Heart left ventricle (tissue), 16 donors: ENCODE data around the gene CCDC86. TPM values are rescaled to one million over a fixed set of nuclear protein-coding genes. Genes with fewer than 3 reads are reported as not detected.

Source experiments
- ATAC-seq, 4 donors: fragments of 200-7000 bp; cut with Tn5 transposase; one replicate each; pipeline ENCODE4 v1.9.1; 2020 to 2022; ENCODE audit warnings: moderate library complexity in 4 of 4, mild to moderate bottlenecking in 3 of 4, moderate number of reproducible peaks in 1 of 4
- DNase-seq, 5 donors: peaks; one replicate each; pipeline ENCODE4 v3.0.0-alpha.2; 2020
- H3K27ac ChIP-seq, 12 donors: fragments of 200-600 bp; sonication (generic) in 4 of 12; one replicate each; pipeline versions ENCODE4 v1.5.0 to v1.8.0; 2016 to 2022; ENCODE audit warnings: mild to moderate bottlenecking in 2 of 12
- H3K27me3 ChIP-seq, 9 donors: fragments of 200-600 bp; sonication (generic) in 2 of 9; one replicate each; pipeline versions ENCODE4 v1.5.1 to v1.8.0; 2016 to 2022; ENCODE audit warnings: mild to moderate bottlenecking in 3 of 9
- H3K36me3 ChIP-seq, 9 donors: fragments of 200-600 bp; sonication (generic) in 2 of 9; one replicate each; pipeline versions ENCODE4 v1.5.0 to v1.8.0; 2018 to 2022; ENCODE audit warnings: mild to moderate bottlenecking in 2 of 9
- H3K4me1 ChIP-seq, 12 donors: fragments of 200-600 bp; sonication (generic) in 4 of 12; one replicate each; pipeline versions ENCODE4 v1.5.0 to v1.8.0; 2016 to 2022; ENCODE audit warnings: mild to moderate bottlenecking in 3 of 12
- H3K4me3 ChIP-seq, 12 donors: fragments of 200-600 bp; sonication (generic) in 4 of 12; one replicate each; pipeline versions ENCODE4 v1.5.0 to v1.8.0; 2017 to 2022; ENCODE audit warnings: mild to moderate bottlenecking in 9 of 12, moderate library complexity in 4 of 12
- H3K9me3 ChIP-seq, 12 donors: fragments of 200-600 bp; sonication (generic) in 4 of 12; one replicate each; pipeline versions ENCODE4 v1.5.0 to v1.8.0; 2016 to 2022; ENCODE audit warnings: mild to moderate bottlenecking in 1 of 12
- CTCF ChIP-seq, 12 donors: fragments of 200-600 bp; sonication (generic) in 4 of 12; IDR thresholded peaks; one replicate each; pipeline versions ENCODE4 v1.5.0 to v1.8.0; 2018 to 2022; ENCODE audit warnings: antibody characterized with exemption in 12 of 12, mild to moderate bottlenecking in 5 of 12
- POLR2A ChIP-seq, 2 donors: fragments of 450-650 bp; IDR thresholded peaks; one replicate each; pipeline ENCODE4 v1.6.1; 2017; ENCODE audit warnings: antibody characterized with exemption in 2 of 2, mild to moderate bottlenecking in 2 of 2, moderate library complexity in 2 of 2
- WGBS, 4 donors: extraction: QIAGEN DNeasy Blood & Tissue Kit in 2 of 4; methylation state at CpG; one replicate each; pipeline versions ENCODE4 v1.1.5 to v1.1.7; 2013 to 2018; 5-methylcytosine and 5-hydroxymethylcytosine counted together
- intact Hi-C, 10 donors: fragments of 100-400 bp; cut with DNase I; formaldehyde crosslinking; loops; one replicate each; pipeline versions ENCODE4 v1.11.1 to v1.14.2; 2022
- polyA plus RNA-seq, 2 donors: library from polyadenylated mRNA; stranded (reverse); fragments of 200-250 nt; gene quantifications; one replicate each; pipeline ENCODE4 v1.2.3, GENCODE V29; 2013
- total RNA-seq, 9 donors: library from RNA; depleted of rRNA in 2 of 9; stranded (reverse); fragments of >200 nt in 2 of 9; fragmentation: NEBNext Ultra II Directional in 3 of 9; extraction: Animal tissue kit (Norgen Biotek cat#: 25700) in 3 of 9; gene quantifications; one replicate each; pipeline versions ENCODE4 v1.1.0 to v1.2.4, GENCODE V29; 2016 to 2023
- donor health status: ischemic (EF 13 %, LVEDD 7.1; RV severe dilation, severe dysfunction).
- donor health status: healthy with polysubstance abuse.
- donor health status: DM: no; HTN: yes; CAD: no.
- donor health status: DM: no; HTN: no; CAD: no.
- donor health status: ischemic (EF 25% LVEDD 6.9; RV normal size, moderate dysfunction).
- donor health status: ischemic (EF 25% LVEDD 5.7; RV mildly dilated, moderate dysfunction).
- donor health status: healthy.
- donor health status: DM: yes; HTN: yes; CAD: no.
- donor health status: ischemic (EF 35%, LVEDD 5.7; RV mildly dilated, moderate dysfunction).
- donor health status: nonischemic (EF 11% LVEDD 7.7; RV severe dilation, severe dysfunction).
- donor health status: DM: yes; HTN: yes; CAD: no.
- donor health status: PGD.
- donor health status: ischemic (EF 29% LVEDD 5.4; RV normal size, mild dysfunction).
- donor health status: nonischemic (EF 23%, LVEDD 6.1; RV moderate dilation, normal function).

Gene CCDC86
- total and polyA plus RNA-seq, 11 donors, result 6.0 to 33.3 (median 10.1) TPM

- intact Hi-C loops, result loop anchor here (1.0 to 5.0 kb wide), 6 partner anchors 67 to 127 kb away; no protein-coding TSS in a partner anchor
- TF ChIP-seq CTCF (IDR thresholded peaks at IDR 0.05) (peak; percentile 90 to 98 (median 94)), POLR2A (IDR thresholded peaks at IDR 0.05) (no peak)
- peaks cover 4 to 100% (median 94%) of the 10 kb centered on the region in 9 donors for H3K36me3 ChIP-seq
- H3K4me3 ChIP-seq, result no peak overlapping the region
- H3K4me1 ChIP-seq, result peaks cover 0 to 15% (median 5%) of the 10 kb centered on the region in 12 donors
- DNase-seq, result no peak
- H3K9me3 ChIP-seq, result no peaks in the 10 kb centered on the region
- WGBS, 4 donors, result 55 to 61% (median 58%) methylated on average over 12 of the region's 12 CpGs
- no peaks in the 10 kb centered on the region for H3K27me3 ChIP-seq
- H3K27ac ChIP-seq, result no peak overlapping the region
- ATAC-seq, result peak in 3 of 4 donors; percentile 69 to 70 (median 70)
Observed at GRCh38 chr11:60899046-60899936, 57.4 kb downstream of the CCDC86 start.

- intact Hi-C loops, result loop anchor here (1.0 to 10.0 kb wide), 7 partner anchors 68 to 235 kb away; no protein-coding TSS in a partner anchor
- ATAC-seq (no peak), DNase-seq (no peak)
- Histone ChIP-seq H3K36me3 (peaks cover 4 to 94% (median 87%) of the 10 kb centered on the region in 9 donors), H3K27ac (no peak overlapping the region), H3K27me3 (no peaks in the 10 kb centered on the region), H3K9me3 (no peaks in the 10 kb centered on the region), H3K4me3 (no peak overlapping the region), H3K4me1 (peaks cover 2 to 22% (median 11%) of the 10 kb centered on the region in 12 donors)
- 65 to 78% (median 71%) methylated on average over 4 of the region's 4 CpGs for WGBS, 4 donors
- no peak for TF ChIP-seq CTCF (IDR thresholded peaks at IDR 0.05)
- TF ChIP-seq POLR2A (IDR thresholded peaks at IDR 0.05), result no peak
Observed at GRCh38 chr11:60899977-60900376, 58.1 kb downstream of the CCDC86 start.

Other genes with a start within 250 kb of the CCDC86 start
- gene MS4A8, start 142.5 kb upstream of the CCDC86 start, total RNA-seq, result not detected
- gene MS4A8, start 142.5 kb upstream of the CCDC86 start, polyA plus RNA-seq, result not detected
- gene MS4A18, start 117.4 kb upstream of the CCDC86 start, total RNA-seq, result not detected
- not detected for gene MS4A18, start 117.4 kb upstream of the CCDC86 start, polyA plus RNA-seq
- not detected for gene MS4A15, start 85.2 kb upstream of the CCDC86 start, total RNA-seq
- gene MS4A15, start 85.2 kb upstream of the CCDC86 start, polyA plus RNA-seq, result not detected
- gene MS4A10, start 56.8 kb upstream of the CCDC86 start, total RNA-seq, result not detected
- not detected for gene MS4A10, start 56.8 kb upstream of the CCDC86 start, polyA plus RNA-seq
- gene PTGDR2, start 13.8 kb downstream of the CCDC86 start, total RNA-seq, result 1 to 10 TPM in 8 of 9 donors, under 1 TPM in 1; 0.61 to 7.9 (median 1.4) TPM
- 1 to 10 TPM in 1 of 2 donors, under 1 TPM in 1; 0.76 to 4.3 TPM for gene PTGDR2, start 13.8 kb downstream of the CCDC86 start, polyA plus RNA-seq
- under 1 TPM in 2 of 9 donors, not detected in 7; 0.30 to 0.95 TPM for gene ZP1, start 25.4 kb downstream of the CCDC86 start, total RNA-seq
- under 1 TPM; 0.15 to 0.33 TPM for gene ZP1, start 25.4 kb downstream of the CCDC86 start, polyA plus RNA-seq
- 10 to 100 TPM; 30.8 to 72.0 (median 40.8) TPM for gene PRPF19, start 64.5 kb downstream of the CCDC86 start, total RNA-seq
- gene PRPF19, start 64.5 kb downstream of the CCDC86 start, polyA plus RNA-seq, result 10 to 100 TPM; 35.5 to 62.2 TPM
- 100 to 1,000 TPM in 4 of 9 donors, 10 to 100 TPM in 5; 82.9 to 123 (median 96.3) TPM for gene TMEM109, start 72.0 kb downstream of the CCDC86 start, total RNA-seq
- gene TMEM109, start 72.0 kb downstream of the CCDC86 start, polyA plus RNA-seq, result 100 to 1,000 TPM in 1 of 2 donors, 10 to 100 TPM in 1; 71.8 to 131 TPM
- gene TMEM132A, start 82.3 kb downstream of the CCDC86 start, total RNA-seq, result 10 to 100 TPM in 2 of 9 donors, 1 to 10 TPM in 7; 3.1 to 16.1 (median 8.5) TPM
- 1 to 10 TPM; 7.0 to 8.9 TPM for gene TMEM132A, start 82.3 kb downstream of the CCDC86 start, polyA plus RNA-seq
- gene SLC15A3, start 110.1 kb downstream of the CCDC86 start, total RNA-seq, result 10 to 100 TPM; 11.9 to 85.1 (median 19.1) TPM
- 10 to 100 TPM; 14.8 to 26.4 TPM for gene SLC15A3, start 110.1 kb downstream of the CCDC86 start, polyA plus RNA-seq
- gene CD6, start 129.6 kb downstream of the CCDC86 start, total RNA-seq, result 1 to 10 TPM in 2 of 9 donors, under 1 TPM in 6, not detected in 1; 0.12 to 6.1 (median 0.40) TPM
- under 1 TPM; 0.08 to 0.19 TPM for gene CD6, start 129.6 kb downstream of the CCDC86 start, polyA plus RNA-seq